NCI-H446 (cell line): ENCODE data around the gene VPS41.
"Not testable (repeated sequence)": the region's sequence is repeated elsewhere in the genome, so short reads cannot be mapped to it uniquely, and the experiment has no call there.

ENCODE experiments used
- DNase-seq, 2 experiments: peaks; one replicate each; lab custom pipeline; 2025; lab: John Stamatoyannopoulos, UW

Gene VPS41

GRCh38 chr7:38908759-38909335 lies at the start of gene VPS41:
Gene VPS41, minus strand, starts transcription at chr7:38909191. Its CDS starts 17 bp downstream, at chr7:38909174.
- peak; percentile 51 to 73 for DNase-seq

GRCh38 chr7:38955892-38956291 lies 46.9 kb upstream of the VPS41 start:
- no peak for DNase-seq

GRCh38 chr7:38953971-38954370 lies 45.0 kb upstream of the VPS41 start:
- DNase-seq, result no peak

GRCh38 chr7:38953227-38953626 lies 44.2 kb upstream of the VPS41 start:
- no peak for DNase-seq

- no peak for DNase-seq
Observed at GRCh38 chr7:38951213-38951612, 42.2 kb upstream of the VPS41 start.

GRCh38 chr7:38950309-38950708 lies 41.3 kb upstream of the VPS41 start:
- DNase-seq, result no peak

- not testable (repeated sequence) for DNase-seq
Observed at GRCh38 chr7:38947541-38947940, 38.5 kb upstream of the VPS41 start.

GRCh38 chr7:38942431-38943051 lies 33.5 kb upstream of the VPS41 start:
- DNase-seq, result no peak

GRCh38 chr7:38940774-38941173 lies 31.8 kb upstream of the VPS41 start:
- DNase-seq, result no peak

GRCh38 chr7:38938589-38938988 lies 29.6 kb upstream of the VPS41 start:
- DNase-seq, result no peak

- no peak for DNase-seq
Observed at GRCh38 chr7:38938001-38938485, 29.1 kb upstream of the VPS41 start.

GRCh38 chr7:38936641-38937040 lies 27.6 kb upstream of the VPS41 start:
- no peak for DNase-seq

GRCh38 chr7:38934536-38934935 lies 25.5 kb upstream of the VPS41 start:
- no peak for DNase-seq

- DNase-seq, result no peak
Observed at GRCh38 chr7:38934051-38934450, 25.1 kb upstream of the VPS41 start.

GRCh38 chr7:38932509-38933168 lies 23.6 kb upstream of the VPS41 start:
- DNase-seq, result peak; percentile 10 to 65

GRCh38 chr7:38929460-38930171 lies 20.6 kb upstream of the VPS41 start:
- DNase-seq, result no peak

- no peak for DNase-seq
Observed at GRCh38 chr7:38928506-38928905, 19.5 kb upstream of the VPS41 start.

- no peak for DNase-seq
Observed at GRCh38 chr7:38927751-38928150, 18.8 kb upstream of the VPS41 start.

GRCh38 chr7:38920731-38921130 lies 11.7 kb upstream of the VPS41 start:
- no peak for DNase-seq

GRCh38 chr7:38916396-38916795 lies 7.4 kb upstream of the VPS41 start:
- no peak for DNase-seq

- no peak for DNase-seq
Observed at GRCh38 chr7:38909870-38910269, 879 bp upstream of the VPS41 start.

- DNase-seq, result no peak
Observed at GRCh38 chr7:38907766-38908165, 1.2 kb downstream of the VPS41 start.

- DNase-seq, result no peak
Observed at GRCh38 chr7:38907066-38907465, 1.9 kb downstream of the VPS41 start.
